ENCODE results near the gene IQCM. TPM values are rescaled to one million over a fixed set of nuclear protein-coding genes. Genes with fewer than 3 reads are reported as not detected.

Gene IQCM
- total and polyA plus RNA-seq, 10 of the 15 experiments (the other 5 are each of a cell fraction or from before 2014, with no cell fraction given) = not detected

DNA sequence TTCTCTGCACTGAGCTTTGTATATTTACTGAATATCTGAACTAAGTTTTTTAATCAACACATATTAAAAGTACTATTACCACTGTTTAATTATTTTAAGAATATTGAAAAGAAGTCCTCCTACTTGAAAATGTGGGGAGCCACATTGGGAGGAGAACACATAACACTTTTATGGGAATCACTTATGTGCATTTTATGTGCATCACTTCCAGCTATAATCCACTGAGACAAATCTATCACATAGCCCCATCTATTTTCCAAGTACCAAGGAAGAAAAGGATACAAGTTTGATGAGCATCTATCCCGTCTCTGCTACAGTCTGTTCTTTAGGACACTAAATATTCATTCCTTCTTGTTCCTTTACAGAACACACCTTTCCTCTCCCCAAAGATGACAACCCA is 87.2 kb downstream of the IQCM start (continued):
- TF ChIP-seq, protein P1, sequence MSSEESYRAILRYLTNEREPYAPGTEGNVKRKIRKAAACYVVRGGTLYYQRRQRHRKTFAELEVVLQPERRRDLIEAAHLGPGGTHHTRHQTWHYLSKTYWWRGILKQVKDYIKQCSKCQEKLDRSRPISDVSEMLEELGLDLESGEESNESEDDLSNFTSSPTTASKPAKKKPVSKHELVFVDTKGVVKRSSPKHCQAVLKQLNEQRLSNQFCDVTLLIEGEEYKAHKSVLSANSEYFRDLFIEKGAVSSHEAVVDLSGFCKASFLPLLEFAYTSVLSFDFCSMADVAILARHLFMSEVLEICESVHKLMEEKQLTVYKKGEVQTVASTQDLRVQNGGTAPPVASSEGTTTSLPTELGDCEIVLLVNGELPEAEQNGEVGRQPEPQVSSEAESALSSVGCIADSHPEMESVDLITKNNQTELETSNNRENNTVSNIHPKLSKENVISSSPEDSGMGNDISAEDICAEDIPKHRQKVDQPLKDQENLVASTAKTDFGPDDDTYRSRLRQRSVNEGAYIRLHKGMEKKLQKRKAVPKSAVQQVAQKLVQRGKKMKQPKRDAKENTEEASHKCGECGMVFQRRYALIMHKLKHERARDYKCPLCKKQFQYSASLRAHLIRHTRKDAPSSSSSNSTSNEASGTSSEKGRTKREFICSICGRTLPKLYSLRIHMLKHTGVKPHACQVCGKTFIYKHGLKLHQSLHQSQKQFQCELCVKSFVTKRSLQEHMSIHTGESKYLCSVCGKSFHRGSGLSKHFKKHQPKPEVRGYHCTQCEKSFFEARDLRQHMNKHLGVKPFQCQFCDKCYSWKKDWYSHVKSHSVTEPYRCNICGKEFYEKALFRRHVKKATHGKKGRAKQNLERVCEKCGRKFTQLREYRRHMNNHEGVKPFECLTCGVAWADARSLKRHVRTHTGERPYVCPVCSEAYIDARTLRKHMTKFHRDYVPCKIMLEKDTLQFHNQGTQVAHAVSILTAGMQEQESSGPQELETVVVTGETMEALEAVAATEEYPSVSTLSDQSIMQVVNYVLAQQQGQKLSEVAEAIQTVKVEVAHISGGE (CRISPR knock-in tag; IDR thresholded peaks at IDR 0.05) = no peak
- TF ChIP-seq, protein P2, sequence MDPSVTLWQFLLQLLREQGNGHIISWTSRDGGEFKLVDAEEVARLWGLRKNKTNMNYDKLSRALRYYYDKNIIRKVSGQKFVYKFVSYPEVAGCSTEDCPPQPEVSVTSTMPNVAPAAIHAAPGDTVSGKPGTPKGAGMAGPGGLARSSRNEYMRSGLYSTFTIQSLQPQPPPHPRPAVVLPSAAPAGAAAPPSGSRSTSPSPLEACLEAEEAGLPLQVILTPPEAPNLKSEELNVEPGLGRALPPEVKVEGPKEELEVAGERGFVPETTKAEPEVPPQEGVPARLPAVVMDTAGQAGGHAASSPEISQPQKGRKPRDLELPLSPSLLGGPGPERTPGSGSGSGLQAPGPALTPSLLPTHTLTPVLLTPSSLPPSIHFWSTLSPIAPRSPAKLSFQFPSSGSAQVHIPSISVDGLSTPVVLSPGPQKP (IDR thresholded peaks at IDR 0.05; ENCODE audit: low read depth, low read length) = no peak
- TF ChIP-seq IRF4 (IDR thresholded peaks at IDR 0.05; ENCODE audit: low read depth, low read length) = no peak
- TF ChIP-seq SMARCA5 (IDR thresholded peaks at IDR 0.05) = no peak

DNA sequence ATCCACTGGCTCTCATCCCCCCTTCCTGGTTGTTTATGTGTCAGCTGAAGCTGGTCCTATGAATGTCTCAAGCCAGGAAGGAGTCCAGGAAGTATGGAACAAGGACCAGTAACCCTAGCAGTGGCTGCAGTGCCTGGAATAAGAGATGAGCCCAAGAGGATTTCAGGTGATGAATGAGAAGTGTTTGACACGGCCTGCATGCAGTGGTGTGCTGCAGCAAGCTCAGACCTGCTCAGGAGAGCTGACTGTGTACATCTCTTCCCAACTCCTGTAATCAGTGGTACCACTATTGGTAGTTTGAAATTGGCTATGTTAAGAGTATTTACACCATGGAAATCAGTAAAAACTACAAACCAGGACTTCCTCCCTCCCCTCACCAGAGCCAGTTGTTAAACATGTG is 88.0 kb downstream of the IQCM start:
- Histone ChIP-seq H3K79me2 (ENCODE audit: control insufficient read depth, insufficient read depth, low read length) (no peaks in the 10 kb centered on the region), H3K27ac (ENCODE audit: control insufficient read depth, insufficient read depth) (no peak overlapping the region), H3K27me3 (replicated peaks in 1 of 2; ENCODE audit: control insufficient read depth in 2 of 2, insufficient read depth in 2 of 2, low read length in 1 of 2) (no peaks in the 10 kb centered on the region; a peak in 1 of 4 replicates), H2AFZ (ENCODE audit: control insufficient read depth, low read depth, low read length) (no peak overlapping the region), H3K9ac (ENCODE audit: control insufficient read depth, insufficient read depth, low read length) (no peak overlapping the region), H3K36me3 (ENCODE audit: control insufficient read depth in 2 of 2, insufficient read depth in 2 of 2, low read length in 1 of 2) (no peaks in the 10 kb centered on the region), H3K4me2 (ENCODE audit: control insufficient read depth, insufficient read depth) (no peak overlapping the region), H3K9me3 (replicated peaks; ENCODE audit: control insufficient read depth, insufficient read depth, low read length) (no peaks in the 10 kb centered on the region), H3K4me1 (ENCODE audit: control insufficient read depth, insufficient read depth, low read length) (no peaks in the 10 kb centered on the region), H3K4me3 (no peak overlapping the region), H4K20me1 (ENCODE audit: control insufficient read depth, insufficient read depth) (no peaks in the 10 kb centered on the region)
- FAIRE-seq = no peak
- ATAC-seq = no peak
- ChIA-PET RAD21 (ENCODE audit: unreplicated experiment) (no interaction called here), CTCF (no interaction called here), SMC1A (ENCODE audit: uncharacterized antibody, unreplicated experiment) (no interaction called here), POLR2A (no interaction called here)
- no peak for DNase-seq (ENCODE audit: low read depth, low spot score)
- no TSS peak for BruUV-seq (replicated peaks)
- WGBS (ENCODE audit: insufficient coverage, insufficient replicate concordance, low lambda C conversion rate, missing lambda C conversion rate) = 0% methylated on average over 1 of the region's 1 CpG
- in situ Hi-C loops (cut with MboI) (no loop called here), intact Hi-C loops (cut with micrococcal nuclease; ENCODE audit: unreplicated experiment) (no loop called here)
- TF ChIP-seq SP1 (IDR thresholded peaks at IDR 0.05; ENCODE audit: low read depth, low read length) = no peak
- TF ChIP-seq, protein P3, sequence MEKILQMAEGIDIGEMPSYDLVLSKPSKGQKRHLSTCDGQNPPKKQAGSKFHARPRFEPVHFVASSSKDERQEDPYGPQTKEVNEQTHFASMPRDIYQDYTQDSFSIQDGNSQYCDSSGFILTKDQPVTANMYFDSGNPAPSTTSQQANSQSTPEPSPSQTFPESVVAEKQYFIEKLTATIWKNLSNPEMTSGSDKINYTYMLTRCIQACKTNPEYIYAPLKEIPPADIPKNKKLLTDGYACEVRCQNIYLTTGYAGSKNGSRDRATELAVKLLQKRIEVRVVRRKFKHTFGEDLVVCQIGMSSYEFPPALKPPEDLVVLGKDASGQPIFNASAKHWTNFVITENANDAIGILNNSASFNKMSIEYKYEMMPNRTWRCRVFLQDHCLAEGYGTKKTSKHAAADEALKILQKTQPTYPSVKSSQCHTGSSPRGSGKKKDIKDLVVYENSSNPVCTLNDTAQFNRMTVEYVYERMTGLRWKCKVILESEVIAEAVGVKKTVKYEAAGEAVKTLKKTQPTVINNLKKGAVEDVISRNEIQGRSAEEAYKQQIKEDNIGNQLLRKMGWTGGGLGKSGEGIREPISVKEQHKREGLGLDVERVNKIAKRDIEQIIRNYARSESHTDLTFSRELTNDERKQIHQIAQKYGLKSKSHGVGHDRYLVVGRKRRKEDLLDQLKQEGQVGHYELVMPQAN (conservative IDR thresholded peaks at IDR 0.05) = no peak
- TF ChIP-seq MYC (IDR thresholded peaks at IDR 0.05; ENCODE audit: insufficient read depth, insufficient read length, insufficient replicate concordance, low read length, severe bottlenecking) = no peak
- TF ChIP-seq NFYA (IDR thresholded peaks at IDR 0.05; ENCODE audit: borderline replicate concordance, low read depth, low read length) = no peak
- no peak for TF ChIP-seq CHD2 (IDR thresholded peaks at IDR 0.05; ENCODE audit: borderline replicate concordance, low read depth, low read length)
- TF ChIP-seq, protein P4, sequence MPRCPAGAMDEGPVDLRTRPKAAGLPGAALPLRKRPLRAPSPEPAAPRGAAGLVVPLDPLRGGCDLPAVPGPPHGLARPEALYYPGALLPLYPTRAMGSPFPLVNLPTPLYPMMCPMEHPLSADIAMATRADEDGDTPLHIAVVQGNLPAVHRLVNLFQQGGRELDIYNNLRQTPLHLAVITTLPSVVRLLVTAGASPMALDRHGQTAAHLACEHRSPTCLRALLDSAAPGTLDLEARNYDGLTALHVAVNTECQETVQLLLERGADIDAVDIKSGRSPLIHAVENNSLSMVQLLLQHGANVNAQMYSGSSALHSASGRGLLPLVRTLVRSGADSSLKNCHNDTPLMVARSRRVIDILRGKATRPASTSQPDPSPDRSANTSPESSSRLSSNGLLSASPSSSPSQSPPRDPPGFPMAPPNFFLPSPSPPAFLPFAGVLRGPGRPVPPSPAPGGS (IDR thresholded peaks at IDR 0.05; ENCODE audit: borderline replicate concordance, insufficient read depth, low read depth, low read length, poor library complexity, severe bottlenecking) = no peak
- no peak for TF ChIP-seq CREM (IDR thresholded peaks at IDR 0.05; ENCODE audit: low read depth)
- TF ChIP-seq, protein P5, sequence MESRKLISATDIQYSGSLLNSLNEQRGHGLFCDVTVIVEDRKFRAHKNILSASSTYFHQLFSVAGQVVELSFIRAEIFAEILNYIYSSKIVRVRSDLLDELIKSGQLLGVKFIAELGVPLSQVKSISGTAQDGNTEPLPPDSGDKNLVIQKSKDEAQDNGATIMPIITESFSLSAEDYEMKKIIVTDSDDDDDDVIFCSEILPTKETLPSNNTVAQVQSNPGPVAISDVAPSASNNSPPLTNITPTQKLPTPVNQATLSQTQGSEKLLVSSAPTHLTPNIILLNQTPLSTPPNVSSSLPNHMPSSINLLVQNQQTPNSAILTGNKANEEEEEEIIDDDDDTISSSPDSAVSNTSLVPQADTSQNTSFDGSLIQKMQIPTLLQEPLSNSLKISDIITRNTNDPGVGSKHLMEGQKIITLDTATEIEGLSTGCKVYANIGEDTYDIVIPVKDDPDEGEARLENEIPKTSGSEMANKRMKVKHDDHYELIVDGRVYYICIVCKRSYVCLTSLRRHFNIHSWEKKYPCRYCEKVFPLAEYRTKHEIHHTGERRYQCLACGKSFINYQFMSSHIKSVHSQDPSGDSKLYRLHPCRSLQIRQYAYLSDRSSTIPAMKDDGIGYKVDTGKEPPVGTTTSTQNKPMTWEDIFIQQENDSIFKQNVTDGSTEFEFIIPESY (IDR thresholded peaks at IDR 0.05) = no peak
- TF ChIP-seq, protein P6, sequence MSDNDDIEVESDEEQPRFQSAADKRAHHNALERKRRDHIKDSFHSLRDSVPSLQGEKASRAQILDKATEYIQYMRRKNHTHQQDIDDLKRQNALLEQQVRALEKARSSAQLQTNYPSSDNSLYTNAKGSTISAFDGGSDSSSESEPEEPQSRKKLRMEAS (IDR thresholded peaks at IDR 0.05; ENCODE audit: low read depth, low read length) = no peak
